Activated CD4-positive, alpha-beta T cell treated with anti-CD3 and anti-CD28 coated beads, Interleukin-2, amount 50 U/mL, for 1 hour (primary cell): Measurements from ENCODE around the gene MVD.
A peak's percentile ranks its signal among the peaks of the same experiment; 100 is the strongest.

Experiments
- DNase-seq: peaks from one replicate; pipeline ENCODE4 v3.0.0-alpha.2; 2020

MVD gene

GRCh38 chr16:88697116-88697830 is 34.4 kb upstream of the MVD start:
- no peak for DNase-seq

- DNase-seq: no peak
These were observed 33.5 kb upstream of the MVD start for GRCh38 chr16:88696441-88696840.

- DNase-seq: no peak
These were observed 32.9 kb upstream of the MVD start for GRCh38 chr16:88695753-88696152.

- DNase-seq: no peak
These were observed 32.3 kb upstream of the MVD start for GRCh38 chr16:88695218-88695617.

- DNase-seq: no peak
These were observed 31.6 kb upstream of the MVD start for GRCh38 chr16:88694221-88695087.

GRCh38 chr16:88693420-88694177 is 30.7 kb upstream of the MVD start:
- DNase-seq: no peak

GRCh38 chr16:88692861-88693260 is 30.0 kb upstream of the MVD start:
- no peak for DNase-seq

GRCh38 chr16:88691924-88692560 is 29.2 kb upstream of the MVD start:
- DNase-seq: no peak

GRCh38 chr16:88691129-88691813 is 28.4 kb upstream of the MVD start:
- DNase-seq: no peak

GRCh38 chr16:88690341-88691128 is 27.6 kb upstream of the MVD start:
- no peak for DNase-seq

- no peak for DNase-seq
These were observed 25.3 kb upstream of the MVD start for GRCh38 chr16:88688013-88688778.

GRCh38 chr16:88687676-88688012 is 24.8 kb upstream of the MVD start:
- DNase-seq: no peak

GRCh38 chr16:88687254-88687576 is 24.3 kb upstream of the MVD start:
- no peak for DNase-seq

GRCh38 chr16:88686439-88687253 is 23.8 kb upstream of the MVD start, which contains the start of gene SNAI3:
Gene SNAI3 (minus strand): TSS chr16:88686507. CDS start chr16:88686406, 101 bp downstream.
- DNase-seq: peak; percentile 79

GRCh38 chr16:88686062-88686438 is 23.2 kb upstream of the MVD start:
- DNase-seq: peak; percentile 38

- peak; percentile 67 for DNase-seq
These were observed 22.5 kb upstream of the MVD start for GRCh38 chr16:88685156-88686061.

- DNase-seq: no peak
These were observed 21.8 kb upstream of the MVD start for GRCh38 chr16:88684569-88685155.

- peak; percentile 50 for DNase-seq
These were observed 19.0 kb upstream of the MVD start for GRCh38 chr16:88681709-88682451.
